Muscle of arm (tissue), 12 donors: ENCODE measurements around the gene PHLPP1. TPM values are rescaled to one million over a fixed set of nuclear protein-coding genes. Genes with fewer than 3 reads are reported as not detected.

Experiments
- DNase-seq: peaks from one replicate; pipeline ENCODE4 v3.0.0-alpha.2; 2013
- polyA plus RNA-seq, 12 donors: library from polyadenylated mRNA; unstranded; fragments of 120-200 nt; gene quantifications; one replicate each; pipeline ENCODE4 v1.2.1, GENCODE V29; 2013; ENCODE audit not compliant: insufficient read length in 12 of 12

The PHLPP1 gene
- polyA plus RNA-seq, 12 donors, result 7.3 to 12.0 (median 8.8) TPM; not detected in 1

GRCh38 chr18:63003899-63004298 lies 288.6 kb downstream of the PHLPP1 start:
- no peak for DNase-seq

- no peak for DNase-seq
Observed at GRCh38 chr18:63004466-63005089, 289.2 kb downstream of the PHLPP1 start.

DNA sequence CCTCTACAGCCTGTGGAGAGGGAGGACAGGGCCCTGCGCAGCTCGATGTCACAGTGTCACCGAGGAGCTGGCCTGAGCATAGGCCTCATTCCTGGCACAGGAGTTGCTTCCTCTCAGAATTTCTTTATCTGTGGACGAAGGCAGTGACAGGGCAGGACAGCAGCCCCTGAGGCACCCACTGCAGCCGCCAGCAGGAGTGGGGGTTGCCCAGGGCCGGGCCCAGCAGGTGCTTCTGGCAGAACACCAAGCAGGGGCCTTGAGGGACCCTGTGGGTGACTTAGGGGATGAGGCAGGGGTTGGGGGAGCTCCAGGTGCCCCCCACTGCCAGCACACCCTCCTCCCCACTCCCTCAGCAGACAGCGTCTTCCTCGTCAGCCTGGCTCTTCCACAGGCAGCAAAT lies 290.0 kb downstream of the PHLPP1 start:
- no peak for DNase-seq

- DNase-seq, result no peak
Observed at GRCh38 chr18:63007231-63007630, 291.9 kb downstream of the PHLPP1 start.

DNA sequence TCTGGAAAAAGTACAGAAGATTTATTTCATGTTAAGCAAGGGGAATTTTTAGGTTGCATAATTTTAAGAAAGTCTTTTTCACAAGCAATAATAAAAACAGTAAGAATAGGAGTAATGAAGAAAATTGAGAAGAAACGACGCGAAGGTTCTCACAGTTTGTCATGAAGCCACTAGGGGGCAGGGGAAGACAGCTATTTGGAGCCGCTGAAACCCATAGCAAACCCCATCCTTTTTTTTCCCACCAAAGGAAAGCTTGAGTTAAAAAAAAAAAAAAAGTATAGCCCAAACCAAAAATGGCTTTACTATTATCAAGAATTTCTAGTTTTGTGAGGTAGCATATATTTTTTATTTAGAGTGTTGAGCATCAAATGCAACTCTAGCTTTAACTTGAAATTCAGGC lies 300.9 kb downstream of the PHLPP1 start:
- peak; percentile 71 for DNase-seq

- peak; percentile 57 for DNase-seq
Observed at GRCh38 chr18:63017076-63017475, 301.7 kb downstream of the PHLPP1 start.

DNA sequence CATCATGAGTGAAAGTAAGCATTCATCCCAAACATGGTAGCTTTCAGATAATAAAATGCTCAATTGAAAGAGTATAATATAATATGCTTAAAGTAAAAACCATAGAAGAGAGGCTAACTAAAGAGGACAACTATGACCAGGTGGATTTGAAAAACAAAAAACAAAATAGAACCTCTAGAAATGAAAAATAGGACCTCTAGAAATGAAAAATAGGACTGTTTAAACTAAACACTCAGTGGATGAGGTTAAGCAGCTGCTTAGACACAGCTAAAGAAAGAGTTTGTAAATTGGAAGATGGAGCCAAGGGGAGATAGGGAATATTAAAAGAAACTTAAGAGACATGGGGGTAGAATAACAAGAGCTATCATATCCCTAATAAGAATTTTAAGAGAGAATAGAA lies 302.6 kb downstream of the PHLPP1 start:
- DNase-seq, result no peak

DNA sequence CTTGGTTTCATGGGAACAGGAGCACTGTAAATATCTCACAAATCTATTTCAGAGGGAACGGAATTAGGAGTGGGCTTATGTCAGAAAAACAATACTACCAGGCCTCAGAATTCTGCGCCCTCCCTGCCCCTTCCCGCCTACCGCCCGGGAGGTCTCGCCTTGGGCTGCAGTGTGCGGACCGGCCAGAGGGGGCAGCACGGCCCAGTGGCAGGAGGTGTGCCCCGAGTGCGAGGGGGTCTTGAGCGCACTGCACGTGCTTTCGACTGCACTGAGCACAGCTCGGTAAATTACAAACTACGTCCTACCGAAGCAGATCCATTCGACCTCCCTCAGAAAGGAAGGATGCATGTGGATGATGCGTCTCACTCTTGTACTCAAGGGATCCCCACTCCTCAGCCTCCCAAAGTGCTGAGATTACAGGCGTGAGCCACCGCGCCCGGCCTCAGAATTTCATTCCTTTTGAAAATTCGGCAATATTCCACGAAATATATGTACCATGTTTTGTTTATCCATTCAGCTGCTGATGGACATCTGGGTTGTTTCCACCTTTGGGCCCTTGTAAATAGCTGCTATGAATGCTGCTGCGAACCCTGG lies 307.2 kb downstream of the PHLPP1 start:
- no peak for DNase-seq

DNA sequence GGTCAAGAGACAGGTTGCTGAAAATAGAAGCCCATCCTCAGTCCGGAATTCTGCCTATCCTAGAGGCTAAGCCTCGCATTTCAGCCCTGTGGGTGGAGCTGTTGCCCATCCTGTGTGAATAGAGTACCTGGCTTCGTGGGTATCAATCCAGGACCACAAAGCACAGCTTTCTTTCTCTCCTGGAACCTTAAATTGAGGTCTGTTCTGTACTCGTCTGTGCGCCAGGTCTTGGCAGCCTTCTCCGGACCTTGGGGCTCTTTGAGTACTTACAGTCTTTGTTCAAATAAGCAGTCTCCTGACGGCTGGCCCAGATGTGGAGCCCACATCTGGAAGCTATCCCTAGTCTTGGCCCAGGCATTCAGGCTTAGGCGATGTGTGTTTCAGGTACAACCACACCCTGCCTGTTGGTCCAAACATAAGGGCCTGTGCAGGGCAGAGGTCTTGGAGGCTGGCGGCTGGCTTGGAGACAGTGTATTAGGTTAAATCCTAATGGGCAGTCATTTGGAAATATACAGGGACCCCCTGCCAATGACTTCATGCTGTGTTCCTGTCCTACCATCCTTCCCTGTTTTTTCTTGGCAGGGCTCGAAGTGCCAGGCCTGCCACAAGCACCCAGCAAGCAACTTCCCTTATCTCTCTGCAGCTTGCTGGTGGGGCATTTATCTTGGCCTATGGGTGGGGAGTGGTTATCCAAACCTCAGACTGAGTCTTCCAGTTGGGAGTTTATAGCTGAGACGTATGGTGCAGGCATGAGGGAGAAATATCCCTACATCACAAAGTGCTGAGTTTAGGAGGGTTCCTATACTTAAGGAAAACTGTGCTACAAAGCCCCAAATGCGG lies 310.1 kb downstream of the PHLPP1 start:
- DNase-seq, result peak; percentile 38

GRCh38 chr18:63028380-63028779 lies 313.0 kb downstream of the PHLPP1 start:
- DNase-seq, result no peak

Other genes with a start within 250 kb of the PHLPP1 start
- 10 to 100 TPM in 4 of 12 donors, 1 to 10 TPM in 7, not detected in 1; 8.0 to 19.9 (median 9.7) TPM for gene ZCCHC2, start 192.5 kb upstream of the PHLPP1 start, polyA plus RNA-seq